Tibial artery (tissue), 4 donors: ENCODE results near the gene GRID2.
"Not testable (repeated sequence)": the region's sequence is repeated elsewhere in the genome, so short reads cannot be mapped to it uniquely, and the experiment has no call there.

ENCODE experiments used
- DNase-seq, 2 donors: peaks; one replicate each; pipeline ENCODE4 v3.0.0-alpha.2; 2019
- H3K27ac ChIP-seq, 2 donors: fragments of 200-600 bp; sonication (generic) in 1 of 2; 1 replicate in 1 of 2; 2 replicates in 1 of 2; pipeline ENCODE4 v1.5.1; 2018 to 2019; ENCODE audit warnings: mild to moderate bottlenecking in 1 of 2
- H3K27me3 ChIP-seq, 2 donors: fragments of 200-600 bp; sonication (generic) in 1 of 2; one replicate each; pipeline versions ENCODE4 v1.5.1 to v1.6.0; 2016 to 2019
- H3K36me3 ChIP-seq, 3 donors: fragments of 200-600 bp; sonication (generic) in 2 of 3; one replicate each; pipeline ENCODE4 v1.5.1; 2016 to 2019; ENCODE audit warnings: mild to moderate bottlenecking in 2 of 3
- H3K4me1 ChIP-seq, 4 donors: fragments of 200-600 bp; sonication (generic) in 2 of 4; 1 replicate in 3 of 4; 2 replicates in 1 of 4; pipeline ENCODE4 v1.5.1; 2016 to 2019
- H3K4me3 ChIP-seq, 2 donors: fragments of 200-600 bp; sonication (generic) in 1 of 2; 1 replicate in 1 of 2; 2 replicates in 1 of 2; pipeline ENCODE4 v1.5.1; 2018 to 2019; ENCODE audit warnings: mild to moderate bottlenecking in 2 of 2
- H3K9me3 ChIP-seq, 3 donors: fragments of 200-600 bp; sonication (generic) in 1 of 3; one replicate each; pipeline ENCODE4 v1.5.1; 2016 to 2019
- CTCF ChIP-seq, 2 experiments: fragments of 200-600 bp in 1 of 2; fragments of 450-650 bp in 1 of 2; IDR thresholded peaks; one replicate each; pipeline ENCODE4 v1.5.1; 2017 to 2019; ENCODE audit warnings: antibody characterized with exemption in 2 of 2, mild to moderate bottlenecking in 1 of 2, moderate library complexity in 1 of 2
- intact Hi-C: fragments of 100-400 bp; cut with DNase I; formaldehyde crosslinking; loops from one replicate; pipeline ENCODE4 v1.15.0; 2023; ENCODE audit warnings: low total_unique reads

GRID2 gene

DNA sequence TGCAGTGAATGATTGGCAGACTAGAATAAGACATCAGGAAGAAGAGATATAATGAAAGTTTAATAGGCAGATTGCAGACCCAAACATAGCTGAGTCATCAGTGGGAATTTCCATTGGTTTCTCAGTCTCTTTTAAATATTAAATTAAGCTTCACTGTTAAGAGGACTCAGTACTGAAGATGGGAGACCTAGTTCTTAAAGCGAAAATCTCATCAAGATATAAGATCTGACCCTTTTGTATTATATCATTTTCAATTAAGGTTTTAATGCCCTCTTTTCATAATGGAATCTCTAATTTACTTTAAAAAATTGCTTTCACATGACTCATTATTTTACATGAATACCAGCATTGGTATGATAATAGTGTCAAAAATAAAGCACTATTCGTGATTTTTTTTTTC lies 1355.9 kb downstream of the GRID2 start:
- H3K4me3 ChIP-seq: no peak overlapping the region
- H3K4me1 ChIP-seq: no peaks in the 10 kb centered on the region
- H3K9me3 ChIP-seq: no peaks in the 10 kb centered on the region
- H3K36me3 ChIP-seq: no peaks in the 10 kb centered on the region
- intact Hi-C loops: no loop called here
- no peak for TF ChIP-seq CTCF (IDR thresholded peaks at IDR 0.05)
- H3K27ac ChIP-seq: no peak overlapping the region
- no peaks in the 10 kb centered on the region for H3K27me3 ChIP-seq
- DNase-seq: no peak

DNA sequence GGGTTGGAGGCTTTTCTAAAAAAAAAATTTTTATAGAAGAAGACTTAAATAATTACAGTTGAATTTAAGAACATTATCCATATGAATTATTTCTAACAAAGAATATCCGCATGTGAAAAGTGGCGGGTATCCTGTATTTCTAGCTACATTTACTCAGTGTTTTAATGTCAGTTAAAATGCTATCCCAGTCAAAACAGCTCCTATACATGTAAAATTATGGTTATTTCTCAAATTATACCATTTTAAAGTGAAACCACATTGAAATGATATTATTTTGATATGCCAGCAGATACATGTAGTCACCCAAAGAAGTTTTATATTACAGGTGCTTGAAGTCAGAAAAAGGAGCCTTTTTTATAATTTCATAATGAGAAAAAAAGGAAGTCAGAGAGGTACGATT lies 1356.3 kb downstream of the GRID2 start:
- no peaks in the 10 kb centered on the region for H3K9me3 ChIP-seq
- no peaks in the 10 kb centered on the region for H3K36me3 ChIP-seq
- no peaks in the 10 kb centered on the region for H3K27me3 ChIP-seq
- no peak overlapping the region for H3K4me3 ChIP-seq
- no peak for DNase-seq
- H3K4me1 ChIP-seq: no peaks in the 10 kb centered on the region
- intact Hi-C loops: no loop called here
- no peak overlapping the region for H3K27ac ChIP-seq
- no peak for TF ChIP-seq CTCF (IDR thresholded peaks at IDR 0.05)

DNA sequence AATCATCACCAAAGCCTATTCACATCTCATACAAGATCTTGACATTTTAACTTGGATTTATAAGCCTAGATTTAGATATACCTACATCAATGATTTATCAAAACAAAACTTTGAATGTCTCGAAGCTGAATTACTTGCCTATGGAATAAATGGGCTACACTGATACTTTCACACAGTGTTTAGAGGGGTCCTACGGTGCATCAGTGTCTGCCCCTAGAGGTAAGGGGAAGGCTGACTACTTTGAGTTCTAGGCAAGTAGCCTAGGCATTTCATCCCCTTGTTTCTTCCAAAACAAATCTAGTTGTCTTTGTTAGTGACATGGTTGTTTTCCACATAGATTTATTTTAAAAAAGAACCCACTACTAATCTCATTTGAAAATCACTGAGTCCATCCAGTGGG lies 1366.7 kb downstream of the GRID2 start:
- Histone ChIP-seq H3K4me1 (no peaks in the 10 kb centered on the region), H3K27ac (no peak overlapping the region), H3K4me3 (no peak overlapping the region), H3K27me3 (no peaks in the 10 kb centered on the region), H3K36me3 (no peaks in the 10 kb centered on the region), H3K9me3 (no peaks in the 10 kb centered on the region)
- no peak for TF ChIP-seq CTCF (IDR thresholded peaks at IDR 0.05)
- DNase-seq: no peak
- intact Hi-C loops: no loop called here

DNA sequence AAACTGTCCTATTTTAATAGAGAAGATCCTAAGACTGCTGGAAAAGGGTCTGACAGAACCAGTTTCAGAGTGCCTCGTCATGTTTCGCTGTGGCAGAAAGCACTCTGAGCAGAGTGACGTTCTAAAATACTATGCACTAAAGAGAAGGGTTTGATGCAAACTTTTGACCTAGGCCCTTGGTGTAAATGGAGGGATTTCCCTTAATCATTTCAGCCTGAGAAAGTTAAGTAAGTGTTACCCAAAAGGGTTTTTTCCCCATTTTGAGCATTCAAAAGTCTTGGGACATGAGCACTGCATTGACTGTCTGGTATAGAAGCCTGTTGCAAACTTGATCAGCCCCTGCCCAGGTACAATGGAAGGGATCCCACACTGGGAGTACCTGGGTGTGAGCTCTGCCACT lies 1367.3 kb downstream of the GRID2 start:
- Histone ChIP-seq H3K36me3 (no peaks in the 10 kb centered on the region), H3K9me3 (no peaks in the 10 kb centered on the region), H3K4me3 (no peak overlapping the region), H3K27ac (no peak overlapping the region), H3K27me3 (no peaks in the 10 kb centered on the region), H3K4me1 (no peaks in the 10 kb centered on the region)
- no peak for TF ChIP-seq CTCF (IDR thresholded peaks at IDR 0.05)
- intact Hi-C loops: no loop called here
- no peak for DNase-seq

DNA sequence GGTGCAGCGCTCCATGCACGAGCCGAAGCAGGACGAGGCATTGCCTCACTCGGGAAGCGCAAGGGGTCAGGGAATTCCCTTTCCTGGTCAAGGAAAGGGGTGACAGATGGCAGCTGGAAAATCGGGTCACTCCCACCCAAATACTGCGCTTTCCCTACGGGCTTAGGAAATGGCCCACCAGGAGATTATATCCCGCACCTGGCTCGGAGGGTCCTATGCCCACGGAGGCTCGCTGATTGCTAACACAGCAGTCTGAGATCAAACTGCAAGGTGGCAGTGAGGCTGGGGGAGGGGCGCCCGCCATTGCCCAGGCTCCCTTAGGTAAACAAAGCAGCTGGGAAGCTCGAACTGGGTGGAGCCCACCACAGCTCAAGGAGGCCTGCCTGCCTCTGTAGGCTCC lies 1373.2 kb downstream of the GRID2 start:
- H3K36me3 ChIP-seq, H3K4me3 ChIP-seq, intact Hi-C loops, H3K4me1 ChIP-seq, H3K27ac ChIP-seq, DNase-seq, H3K27me3 ChIP-seq, H3K9me3 ChIP-seq: not testable (repeated sequence)

DNA sequence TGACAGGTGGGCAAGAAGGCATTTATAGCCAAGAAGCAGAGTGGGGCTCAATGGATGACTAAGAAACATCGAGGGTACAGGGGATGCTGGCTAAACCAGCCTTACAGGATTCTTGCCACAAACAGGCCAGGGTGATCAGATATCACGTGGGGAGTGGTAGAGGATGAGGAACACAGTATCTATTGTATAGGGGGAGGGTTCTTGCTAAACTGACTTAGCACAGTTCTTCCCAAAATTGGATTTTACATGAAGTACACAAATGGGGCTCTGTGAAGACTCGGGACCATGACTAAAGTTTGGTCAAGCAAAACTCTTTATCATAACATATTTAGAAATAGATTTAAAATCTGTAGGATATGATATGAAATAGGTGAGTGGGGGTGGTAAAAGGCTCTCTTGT lies 1380.8 kb downstream of the GRID2 start:
- Histone ChIP-seq H3K27ac (no peak overlapping the region), H3K27me3 (no peaks in the 10 kb centered on the region), H3K4me3 (no peak overlapping the region), H3K4me1 (no peaks in the 10 kb centered on the region), H3K36me3 (no peaks in the 10 kb centered on the region), H3K9me3 (no peaks in the 10 kb centered on the region)
- intact Hi-C loops: no loop called here
- TF ChIP-seq CTCF (IDR thresholded peaks at IDR 0.05): no peak
- no peak for DNase-seq
